GM21390 (cell line): ENCODE measurements around the gene WIPI1.
A peak's percentile ranks its signal among the peaks of the same experiment; 100 is the strongest.
"Not testable (repeated sequence)": the region's sequence is repeated elsewhere in the genome, so short reads cannot be mapped to it uniquely, and the experiment has no call there.

Source experiments
- ATAC-seq: cut with Tn5 transposase; IDR thresholded peaks from one replicate; pipeline ENCODE4 v1.9.1; 2021; ENCODE audit not compliant: unreplicated experiment

Gene WIPI1

DNA sequence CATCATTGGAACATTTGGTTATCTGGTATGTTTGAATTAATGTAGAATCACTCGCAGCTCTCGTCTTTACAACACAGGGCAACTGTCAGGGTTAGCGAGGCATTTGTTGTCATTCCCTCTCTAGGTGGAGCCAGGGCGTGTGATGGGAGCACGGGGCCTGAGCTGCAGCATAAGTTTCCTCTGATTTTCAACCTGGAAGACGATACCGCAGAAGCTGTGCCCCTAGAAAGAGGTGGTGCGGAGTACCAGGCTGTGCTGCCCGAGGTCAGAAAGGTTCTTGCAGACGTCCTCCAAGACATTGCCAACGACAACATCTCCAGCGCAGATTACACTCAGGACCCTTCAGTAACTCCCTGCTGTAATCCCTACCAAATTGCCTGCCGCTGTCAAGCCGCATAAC, 37.2 kb downstream of the WIPI1 start:
- ATAC-seq, result no peak

DNA sequence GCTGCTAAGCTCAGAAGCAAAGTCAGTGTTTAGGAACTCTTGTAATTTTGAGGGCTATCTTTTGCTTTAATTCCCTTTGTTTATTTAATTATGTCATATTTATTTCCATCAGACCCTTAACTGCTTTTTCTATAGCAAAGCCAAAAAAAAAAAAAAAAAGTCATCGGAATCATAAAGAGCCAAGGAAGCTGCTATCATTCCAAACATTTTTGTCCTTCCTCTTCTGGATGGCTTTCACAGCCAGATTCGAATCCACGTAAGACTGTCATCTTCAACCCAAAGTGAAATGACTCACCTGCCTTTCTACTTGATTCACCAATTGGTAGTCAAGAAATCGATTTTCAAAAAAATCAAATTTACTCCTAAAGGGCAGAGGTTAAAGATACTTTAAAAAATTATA, 38.4 kb downstream of the WIPI1 start:
- ATAC-seq, result no peak

DNA sequence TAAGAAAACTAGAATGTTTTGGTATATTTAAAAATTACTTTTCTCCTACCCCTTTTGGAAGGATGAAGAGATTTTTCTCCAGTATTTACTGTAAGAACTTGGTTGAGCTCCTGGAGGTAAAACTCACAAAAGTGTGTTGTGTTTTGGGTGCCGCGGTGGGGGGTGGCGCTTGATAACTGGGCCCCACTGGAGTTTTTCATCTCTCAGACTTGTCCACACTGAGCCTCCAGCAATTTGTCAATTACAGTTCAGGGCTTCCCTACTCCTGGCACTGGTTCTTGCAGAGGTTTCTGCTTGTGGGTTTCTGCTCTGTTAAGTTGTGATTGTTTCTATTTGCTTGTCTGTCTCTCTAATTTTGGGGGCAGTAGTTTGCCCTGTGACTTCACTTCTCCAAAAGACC, 40.0 kb downstream of the WIPI1 start:
- no peak for ATAC-seq

DNA sequence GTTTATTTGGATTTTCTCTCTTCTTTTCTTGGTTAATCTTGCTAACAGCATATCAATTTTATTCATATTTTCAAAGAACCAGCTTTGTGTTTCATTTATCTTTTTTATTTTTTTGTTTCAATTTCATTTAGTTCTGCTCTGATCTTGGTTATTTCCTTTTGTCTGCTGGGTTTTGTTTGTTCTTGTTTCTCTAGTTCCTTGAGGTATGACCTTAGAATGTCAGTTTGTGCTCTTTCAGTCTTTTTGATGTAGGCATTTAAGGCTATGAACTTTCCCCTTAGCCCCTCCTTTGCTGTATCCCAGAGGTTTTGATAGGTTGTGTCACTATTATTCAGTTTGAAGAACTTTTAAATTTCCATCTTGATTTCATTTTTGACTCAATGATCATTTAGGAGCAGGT, 42.4 kb downstream of the WIPI1 start:
- ATAC-seq, result not testable (repeated sequence)

DNA sequence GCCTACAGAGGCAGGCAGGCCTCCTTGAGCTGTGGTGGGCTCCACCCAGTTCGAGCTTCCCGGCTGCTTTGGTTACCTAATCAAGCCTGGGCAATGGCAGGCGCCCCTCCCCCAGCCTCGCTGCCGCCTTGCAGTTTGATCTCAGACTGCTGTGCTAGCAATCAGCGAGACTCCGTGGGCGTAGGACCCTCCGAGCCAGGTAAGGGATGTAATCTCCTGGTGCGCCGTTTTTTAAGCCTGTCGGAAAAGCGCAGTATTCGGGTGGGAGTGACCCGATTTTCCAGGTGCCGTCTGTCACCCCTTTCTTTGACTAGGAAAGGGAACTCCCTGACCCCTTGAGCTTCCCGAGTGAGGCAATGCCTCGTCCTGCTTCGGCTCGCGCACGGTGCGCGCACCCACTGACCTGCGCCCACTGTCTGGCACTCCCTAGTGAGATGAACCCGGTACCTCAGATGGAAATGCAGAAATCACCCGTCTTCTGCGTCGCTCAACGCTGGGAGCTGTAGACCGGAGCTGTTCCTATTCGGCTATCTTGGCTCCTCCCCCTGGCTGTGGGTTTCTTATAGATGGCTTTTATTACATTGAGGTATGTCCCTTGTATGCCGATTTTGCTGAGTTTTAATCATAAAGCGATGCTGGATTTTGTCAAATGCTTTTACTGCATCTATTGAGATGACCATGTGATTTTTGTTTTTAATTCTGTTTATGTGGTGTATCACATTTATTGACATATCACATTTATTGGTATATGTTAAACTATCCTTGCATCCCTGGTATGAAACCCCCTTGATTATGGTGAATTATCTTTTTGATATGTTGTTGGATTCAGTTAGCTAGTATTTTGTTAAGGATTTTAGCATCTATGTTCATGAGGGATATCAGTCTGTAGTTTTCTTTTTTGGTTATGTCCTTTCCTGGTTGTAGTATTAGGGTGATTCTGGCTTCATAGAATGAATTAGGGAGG, 43.4 kb downstream of the WIPI1 start:
- not testable (repeated sequence) for ATAC-seq

DNA sequence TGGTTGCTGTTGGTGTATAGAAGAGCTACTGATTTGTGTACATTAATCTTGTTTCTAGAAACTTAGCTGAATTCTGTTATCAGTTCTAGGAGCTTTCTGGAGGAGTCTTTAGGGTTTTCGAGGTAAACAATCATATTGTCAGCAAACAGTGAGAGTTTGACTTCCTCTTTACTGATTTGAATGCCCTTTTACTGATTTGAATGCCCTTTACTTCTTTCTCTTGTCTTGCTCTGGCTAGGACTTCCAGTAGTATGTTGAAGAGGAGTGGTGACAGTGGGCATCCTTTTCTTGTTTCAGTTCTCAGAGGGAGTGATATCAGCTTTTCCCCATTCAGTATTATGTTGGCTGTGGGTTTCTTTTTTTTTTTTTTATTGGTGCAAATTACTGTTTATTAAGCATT, 49.6 kb downstream of the WIPI1 start:
- ATAC-seq, result not testable (repeated sequence)

DNA sequence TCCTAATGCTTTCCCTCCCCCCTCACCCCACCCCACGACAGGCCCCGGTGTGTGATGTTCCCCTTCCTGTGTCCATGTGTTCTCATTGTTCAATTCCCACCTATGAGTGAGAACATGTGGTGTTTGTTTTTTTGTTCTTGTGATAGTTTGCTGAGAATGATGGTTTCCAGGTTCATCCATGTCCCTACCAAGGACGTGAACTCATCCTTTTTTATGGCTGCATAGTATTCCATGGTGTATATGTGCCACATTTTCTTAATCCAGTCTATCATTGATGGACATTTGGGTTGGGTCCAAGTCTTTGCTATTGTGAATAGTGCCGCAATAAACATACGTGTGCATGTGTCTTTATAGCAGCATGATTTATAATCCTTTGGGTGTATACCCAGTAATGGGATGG, 53.5 kb downstream of the WIPI1 start:
- ATAC-seq, result not testable (repeated sequence)

DNA sequence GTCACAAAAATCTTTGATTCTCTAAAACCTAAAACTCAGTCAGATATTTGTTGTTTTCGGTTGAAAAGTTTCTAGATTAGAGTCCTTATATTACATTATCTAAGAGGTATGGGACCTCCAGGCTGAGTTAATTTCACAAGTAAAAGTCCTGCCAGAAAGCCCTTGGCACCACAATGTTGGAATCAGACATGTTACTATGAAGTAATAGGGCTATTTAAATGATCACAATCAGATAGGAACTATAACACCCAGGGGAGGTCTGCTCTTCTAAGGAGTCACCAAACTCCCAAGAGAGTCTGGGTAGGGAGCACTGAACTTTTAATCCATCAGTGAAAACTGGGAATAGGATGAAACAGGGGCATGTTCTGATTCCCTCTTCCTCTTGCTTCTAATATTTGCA, 54.2 kb downstream of the WIPI1 start:
- ATAC-seq, result no peak

DNA sequence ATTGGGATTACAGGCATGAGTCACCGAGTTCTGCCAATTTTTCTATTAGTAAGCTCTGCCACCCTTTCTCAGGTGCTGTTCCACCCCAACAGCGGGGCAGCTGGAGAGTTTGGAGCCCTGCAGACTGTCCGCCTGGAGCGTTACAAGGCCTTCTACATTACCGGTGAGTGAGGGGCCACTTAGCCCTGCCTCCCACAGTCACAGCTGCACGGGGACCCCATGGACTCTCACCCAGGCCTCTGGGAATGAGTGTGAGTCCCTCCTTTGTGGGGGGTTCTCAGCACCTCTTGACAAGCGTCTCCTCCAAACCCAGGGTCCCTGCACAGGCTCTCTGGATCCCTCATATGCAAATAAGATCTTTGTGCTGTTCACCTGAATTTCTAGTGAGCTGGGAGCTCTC, 56.0 kb downstream of the WIPI1 start:
- ATAC-seq, result no peak

DNA sequence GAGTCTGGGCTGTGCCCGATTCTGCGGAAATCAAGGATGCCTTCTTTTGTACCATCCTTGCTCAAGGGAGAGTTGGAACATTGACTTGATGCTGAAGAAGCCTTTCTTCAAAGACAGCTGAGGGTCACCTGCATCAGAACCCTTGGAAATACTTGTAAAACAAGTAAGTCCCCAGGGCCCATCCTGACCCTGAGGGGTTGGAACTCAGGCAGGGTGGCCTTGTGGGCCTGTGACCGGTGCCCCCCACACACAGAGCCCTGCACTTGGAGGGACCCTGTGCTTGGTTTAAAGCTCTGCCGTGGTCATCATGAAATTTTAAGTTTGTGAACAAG, 56.9 kb downstream of the WIPI1 start:
- no peak for ATAC-seq

DNA sequence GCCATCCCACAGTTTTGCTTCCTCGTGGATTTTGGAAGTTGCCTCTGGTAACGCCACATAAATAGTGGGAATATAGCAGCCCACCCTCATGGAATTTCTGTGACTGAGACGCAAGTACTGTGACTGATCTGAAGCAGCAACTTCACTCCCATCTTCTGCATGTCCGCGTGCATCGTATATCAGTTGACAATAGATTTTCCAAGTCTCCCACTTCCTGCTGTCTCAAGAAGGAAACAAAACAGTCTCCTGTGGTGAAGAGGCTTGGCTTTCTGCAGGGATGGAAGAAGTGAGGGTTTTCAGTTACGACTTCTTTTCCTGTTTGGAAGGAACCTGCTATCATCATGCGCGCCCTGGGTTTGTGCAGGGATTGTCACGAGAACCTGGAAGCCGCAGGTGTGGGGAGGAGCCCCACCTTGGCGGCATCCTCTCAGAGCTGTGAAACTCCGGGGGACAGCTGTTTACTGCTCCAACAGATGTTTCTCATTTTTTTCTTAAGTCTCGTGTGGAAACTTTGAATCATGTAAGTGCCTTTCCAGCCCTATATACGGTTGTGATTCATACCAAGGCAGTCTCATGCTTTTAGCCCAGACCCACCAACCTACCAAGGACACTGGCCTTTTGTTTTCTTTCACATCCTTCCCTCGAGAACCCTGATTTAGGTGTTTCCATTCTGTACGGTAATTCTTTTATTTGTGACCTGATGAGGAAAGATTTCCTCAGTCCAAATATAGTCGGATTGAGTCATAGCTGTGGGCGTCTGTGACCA, 57.5 kb downstream of the WIPI1 start:
- ATAC-seq, result no peak

DNA sequence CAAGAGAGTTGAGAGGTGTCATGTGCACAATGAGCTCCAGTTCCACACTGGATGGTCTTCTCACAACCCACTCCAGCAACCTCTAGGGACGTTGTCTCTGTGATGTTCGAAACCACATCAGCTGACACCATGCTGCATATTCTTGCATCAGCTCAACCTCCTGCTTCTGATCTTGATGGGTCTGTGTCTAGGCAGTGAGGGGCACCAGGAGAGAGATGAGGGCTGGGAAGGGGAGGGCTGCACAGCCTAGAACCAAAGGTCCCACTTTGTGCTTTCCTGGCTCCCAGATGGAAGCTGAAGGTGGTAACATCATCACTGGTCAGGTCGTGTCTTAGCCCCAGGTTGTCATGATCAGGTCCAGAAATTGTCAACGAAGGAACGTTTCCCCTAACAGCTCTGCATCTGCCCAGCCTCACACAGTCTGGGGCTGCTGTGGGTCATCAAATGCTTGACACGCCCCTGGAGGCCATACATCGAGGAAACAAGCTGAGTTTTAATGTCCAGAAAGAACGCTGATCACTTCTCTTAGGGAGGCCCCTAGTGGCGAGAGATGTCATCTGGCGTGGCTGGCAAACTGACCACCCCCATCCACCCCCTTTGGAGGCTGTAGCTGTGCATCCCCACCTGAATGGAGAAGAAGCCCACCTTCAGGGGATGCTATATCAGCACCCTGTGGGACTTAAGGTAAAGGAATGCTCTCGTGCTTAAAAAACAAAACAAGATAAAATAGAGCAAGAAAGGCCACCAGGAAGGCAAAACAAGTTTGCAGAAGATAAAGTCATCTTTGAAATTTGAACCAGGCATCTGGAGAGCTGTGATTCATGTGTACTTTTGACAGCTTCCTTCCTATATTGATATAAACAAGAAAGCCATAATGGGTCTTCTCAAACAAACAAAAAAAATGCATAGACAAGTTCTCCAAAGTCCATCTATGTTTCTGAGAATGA, 58.3 kb downstream of the WIPI1 start:
- peak; percentile 83 for ATAC-seq

DNA sequence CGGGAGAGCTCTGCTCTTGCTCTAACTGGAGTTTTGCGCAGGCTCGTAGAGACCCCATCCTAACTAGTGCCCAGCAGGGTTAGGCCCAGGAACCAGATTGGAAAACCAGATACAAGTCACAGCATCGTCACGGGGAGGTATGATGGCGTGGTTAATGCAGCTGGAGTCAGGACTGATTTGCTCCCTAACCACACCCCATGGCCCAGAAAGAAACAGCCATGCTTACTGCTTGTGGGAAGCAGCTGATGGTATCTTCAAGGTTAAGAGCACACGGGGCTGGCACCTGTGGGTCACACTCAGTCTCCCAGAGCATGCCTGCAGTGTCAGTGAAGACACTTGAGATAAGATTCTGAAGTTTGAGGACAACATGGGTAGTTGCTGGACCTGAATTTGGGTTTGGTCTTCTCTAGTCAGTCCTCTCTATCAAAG, 60.2 kb downstream of the WIPI1 start:
- no peak for ATAC-seq

DNA sequence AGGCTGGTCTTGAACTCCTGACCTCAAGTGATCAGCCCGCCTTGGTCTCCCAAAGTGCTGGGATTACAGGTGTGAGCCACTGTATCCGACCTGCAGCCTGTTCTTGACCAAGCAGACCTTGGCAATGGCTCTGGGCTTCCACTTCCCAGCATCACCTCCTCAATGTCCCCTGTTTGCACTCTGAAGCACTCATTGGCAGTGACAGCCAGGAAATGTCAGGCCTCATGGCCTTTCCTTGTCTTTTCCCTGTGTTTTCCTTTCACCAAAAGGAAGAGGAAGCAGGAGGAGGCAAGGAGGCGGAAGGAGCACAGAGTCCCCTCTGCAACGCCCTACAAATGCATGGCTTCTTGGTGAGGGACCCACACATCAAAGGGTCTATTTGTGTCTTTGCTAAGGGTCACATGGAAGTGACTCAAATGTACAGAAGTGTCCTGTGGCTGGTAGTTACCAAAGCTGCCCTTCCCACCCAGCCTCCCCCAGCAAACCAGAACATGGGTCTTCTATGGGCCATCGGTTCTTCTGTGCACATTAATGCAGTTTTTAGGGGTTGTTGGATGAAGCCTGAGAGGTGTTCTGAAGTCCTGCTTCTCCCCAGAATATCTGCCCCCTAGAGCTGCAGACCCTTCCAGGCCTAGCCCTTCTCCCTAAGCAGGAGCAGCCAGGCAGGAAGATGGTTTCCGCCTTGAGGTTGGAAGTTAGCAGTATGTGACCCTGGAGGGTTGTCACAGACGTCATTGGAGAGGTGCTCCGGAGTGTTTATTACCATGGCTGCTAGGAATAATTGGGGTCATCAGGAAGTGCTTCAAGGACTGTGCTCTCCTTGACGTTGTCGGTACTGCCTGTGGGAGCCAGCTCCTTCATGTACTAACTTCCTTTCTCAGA, 60.8 kb downstream of the WIPI1 start:
- ATAC-seq, result no peak

DNA sequence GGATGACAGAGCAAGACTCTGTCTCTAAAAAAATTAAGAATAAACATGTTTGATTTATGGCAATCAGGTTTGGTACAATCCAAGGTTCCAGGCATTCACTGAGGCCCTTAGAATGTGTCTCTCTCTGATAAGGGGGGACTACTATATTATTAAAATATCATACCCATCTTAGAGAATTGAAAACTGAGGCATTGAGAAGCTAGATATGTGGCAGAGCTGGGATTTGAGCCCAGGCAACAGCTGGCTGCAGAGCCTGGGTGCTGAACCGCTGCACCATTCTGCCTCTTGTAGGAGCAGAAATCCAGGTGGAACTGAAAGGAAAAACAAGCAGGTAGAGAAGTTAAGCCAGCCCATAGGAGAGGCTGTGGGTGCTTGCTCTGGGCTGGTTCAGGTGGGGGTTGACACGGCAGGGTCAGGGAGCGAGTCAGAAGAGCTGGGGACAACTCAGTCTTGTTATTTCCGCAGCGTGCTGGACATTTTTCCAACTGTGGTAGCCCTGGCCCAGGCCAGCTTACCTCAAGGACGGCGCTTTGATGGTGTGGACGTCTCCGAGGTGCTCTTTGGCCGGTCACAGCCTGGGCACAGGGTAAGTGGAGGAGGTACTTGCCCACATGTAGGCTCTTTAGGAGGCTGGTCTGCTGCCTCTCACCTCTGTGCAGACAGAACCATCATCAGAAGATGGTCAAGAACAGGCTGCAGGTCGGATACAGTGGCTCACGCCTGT, 62.5 kb downstream of the WIPI1 start:
- no peak for ATAC-seq

DNA sequence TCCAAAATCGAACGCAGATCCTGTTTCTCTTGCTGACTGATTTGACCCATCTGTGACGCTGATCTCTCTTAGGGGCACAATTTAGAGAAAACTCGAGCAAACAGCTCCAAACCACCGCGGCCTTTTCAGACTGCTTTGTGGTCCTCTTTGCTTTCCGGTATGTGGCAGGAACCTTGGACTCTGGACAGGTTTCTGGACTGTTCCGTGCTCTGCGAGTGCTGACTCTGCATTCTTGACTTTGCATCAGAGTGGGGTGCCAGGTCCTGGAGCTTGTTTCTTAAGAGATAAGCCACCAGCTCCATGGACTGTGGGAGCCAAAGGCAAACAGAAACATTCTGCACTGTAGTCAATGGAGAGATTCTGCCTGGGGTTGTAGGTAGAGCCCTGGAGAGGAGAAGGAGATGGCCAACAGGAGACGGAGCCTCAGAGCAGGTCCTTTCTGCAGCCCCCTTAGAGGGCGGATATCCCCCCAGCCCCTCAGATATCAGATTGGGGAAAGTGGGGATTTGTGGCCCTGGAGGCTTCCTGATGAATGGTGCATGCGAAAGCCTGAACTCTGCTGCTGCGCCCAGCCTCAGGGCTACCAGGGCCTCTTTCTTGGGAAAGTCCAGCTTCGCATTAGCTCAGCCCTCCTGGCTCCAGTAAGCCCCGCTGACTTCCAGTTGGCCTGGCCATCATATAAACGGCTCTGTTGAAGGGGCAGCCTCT, 65.6 kb downstream of the WIPI1 start:
- no peak for ATAC-seq

DNA sequence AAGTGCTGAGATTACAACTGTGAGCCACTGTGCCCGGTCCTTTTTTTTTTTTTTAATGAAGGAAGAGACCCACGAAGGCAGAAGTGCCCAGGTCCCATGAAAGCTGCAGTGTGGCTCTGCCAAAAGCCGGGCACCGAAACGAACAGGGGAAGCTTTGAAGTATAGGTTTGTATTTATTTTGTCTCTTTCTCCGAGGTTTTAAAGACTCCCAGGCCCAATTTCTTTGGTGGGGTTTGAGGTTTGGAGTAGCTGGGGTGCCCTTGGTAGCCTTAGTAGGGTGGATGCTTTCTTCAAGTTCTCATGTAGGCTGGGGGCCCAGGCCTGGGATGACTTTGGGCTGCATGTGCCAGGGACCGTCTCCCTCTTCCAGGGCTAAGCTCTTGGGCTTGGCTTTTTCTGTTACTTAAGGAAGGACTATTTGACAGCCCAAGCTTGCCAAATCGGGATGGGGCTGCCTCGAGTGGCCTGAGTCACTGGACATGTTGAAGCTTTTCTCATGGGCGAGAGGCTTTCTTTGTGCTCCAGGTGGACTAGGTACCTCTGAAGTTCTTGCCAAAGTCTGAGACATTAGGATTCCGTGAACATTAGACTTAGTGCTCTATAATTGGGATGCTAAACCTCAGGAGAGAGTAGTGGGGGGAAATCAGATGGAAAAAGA, 66.3 kb downstream of the WIPI1 start:
- ATAC-seq, result no peak

DNA sequence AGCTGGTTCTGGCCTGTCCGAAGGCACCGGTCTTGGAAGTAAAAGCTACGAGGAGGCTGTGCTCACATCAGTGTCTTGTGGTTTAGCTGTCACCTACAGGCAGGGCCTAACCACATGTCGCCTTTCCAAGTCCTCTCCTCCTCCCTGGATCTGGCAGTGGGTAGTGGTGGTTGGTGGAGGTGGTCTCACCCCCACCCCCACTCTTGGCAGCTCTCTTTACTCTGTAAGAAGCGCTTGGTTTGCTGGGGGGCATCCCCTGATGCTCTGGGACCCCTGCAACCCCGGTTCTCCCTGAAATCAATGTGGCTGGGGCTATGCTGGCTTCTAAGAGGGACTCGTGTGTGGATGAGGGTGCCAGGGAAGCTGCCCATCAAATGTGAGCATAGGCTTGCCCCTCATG, 68.3 kb downstream of the WIPI1 start:
- ATAC-seq, result no peak
